Measurements from ENCODE around the gene GLI2. TPM values are rescaled to one million over a fixed set of nuclear protein-coding genes. Genes with fewer than 3 reads are reported as not detected.

The GLI2 gene
- total RNA-seq, 1 experiment from 2014 or later, result 3.4 TPM

- Histone ChIP-seq H3K9ac (ENCODE audit: low read length) (no peak overlapping the region), H3K4me1 (ENCODE audit: control insufficient read depth in 1 of 2, insufficient read depth in 2 of 2, low read length in 2 of 2) (peaks cover under 1 to 9% of the 10 kb centered on the region in 2 experiments; a peak in 3 of 4 replicates), H4K20me1 (ENCODE audit: insufficient read depth) (no peaks in the 10 kb centered on the region), H3K9me3 (ENCODE audit: control insufficient read depth in 1 of 2, insufficient read depth in 1 of 2, low read depth in 1 of 2, low read length in 2 of 2) (no peaks in the 10 kb centered on the region), H3K36me3 (ENCODE audit: control insufficient read depth in 1 of 2, insufficient read depth in 2 of 2, low read length in 2 of 2) (no peaks in the 10 kb centered on the region), H3K4me2 (ENCODE audit: low read length) (no peak overlapping the region), H3K27me3 (ENCODE audit: insufficient read depth, low read length) (no peaks in the 10 kb centered on the region), H3K79me2 (ENCODE audit: insufficient read depth, low read length) (no peaks in the 10 kb centered on the region), H3K27ac (ENCODE audit: low read depth, low read length) (no peak overlapping the region), H3K9me2 (ENCODE audit: insufficient read depth) (no peaks in the 10 kb centered on the region), H3K4me3 (replicated peaks in 1 of 2; ENCODE audit: low read depth in 1 of 2, low read length in 2 of 2) (no peak overlapping the region), H2AFZ (ENCODE audit: low read depth, low read length, poor library complexity, severe bottlenecking) (no peak overlapping the region)
- TF ChIP-seq JUND (IDR thresholded peaks at IDR 0.05) (no peak), ZNF274 (IDR thresholded peaks at IDR 0.05; ENCODE audit: low read depth, low read length) (no peak), ZBTB33 (IDR thresholded peaks at IDR 0.05; ENCODE audit: extremely low read depth, insufficient replicate concordance, low read length) (no peak)
- DNase-seq (ENCODE audit: low read depth, low spot score) (no peak), ATAC-seq (no peak)
- ChIA-PET RAD21 (ENCODE audit: low non-redundant PET in 1 of 2, low total read pairs in 2 of 2, uncharacterized antibody in 2 of 2, unreplicated experiment in 2 of 2) (interaction anchor here in 1 of 2 experiments (0.6 kb wide), 1 partner anchor 260 kb away, joined by 4 read pairs; no protein-coding TSS in a partner anchor), CTCF (interaction anchor here (0.6 to 4.8 kb wide), 3 partner anchors 147 to 386 kb away, joined by 3 to 65 read pairs (median 4); no protein-coding TSS in a partner anchor), POLR2A (interaction anchor here (0.6 to 9.6 kb wide), 2 partner anchors 201 to 382 kb away, joined by 6 to 100 read pairs; no protein-coding TSS in a partner anchor)
- intact Hi-C loops (cut with micrococcal nuclease), result loop anchor here (10.0 kb wide), 1 partner anchor 191 kb away; no protein-coding TSS in a partner anchor
- BruUV-seq (replicated peaks), result no TSS peak
Observed at GRCh38 chr2:120694034-120694433, 41.6 kb upstream of the GLI2 start.

GRCh38 chr2:120697471-120697870 lies 38.2 kb upstream of the GLI2 start:
- Histone ChIP-seq H2AFZ (ENCODE audit: low read depth, low read length, poor library complexity, severe bottlenecking) (no peak overlapping the region), H3K79me2 (ENCODE audit: insufficient read depth, low read length) (no peaks in the 10 kb centered on the region), H3K4me1 (ENCODE audit: control insufficient read depth in 1 of 2, insufficient read depth in 2 of 2, low read length in 2 of 2) (peaks cover 2 to 19% of the 10 kb centered on the region in 2 experiments; a peak in 3 of 4 replicates), H3K36me3 (ENCODE audit: control insufficient read depth in 1 of 2, insufficient read depth in 2 of 2, low read length in 2 of 2) (no peaks in the 10 kb centered on the region), H3K27me3 (ENCODE audit: insufficient read depth, low read length) (no peaks in the 10 kb centered on the region), H3K4me2 (ENCODE audit: low read length) (no peak overlapping the region), H3K4me3 (replicated peaks in 1 of 2; ENCODE audit: low read depth in 1 of 2, low read length in 2 of 2) (no peak overlapping the region), H3K9me2 (ENCODE audit: insufficient read depth) (no peaks in the 10 kb centered on the region), H3K9ac (ENCODE audit: low read length) (no peak overlapping the region), H3K27ac (ENCODE audit: low read depth, low read length) (no peak overlapping the region), H3K9me3 (ENCODE audit: control insufficient read depth in 1 of 2, insufficient read depth in 1 of 2, low read depth in 1 of 2, low read length in 2 of 2) (no peaks in the 10 kb centered on the region), H4K20me1 (ENCODE audit: insufficient read depth) (no peaks in the 10 kb centered on the region)
- no TSS peak for BruUV-seq (replicated peaks)
- ChIA-PET RAD21 (ENCODE audit: low non-redundant PET in 1 of 2, low total read pairs in 2 of 2, uncharacterized antibody in 2 of 2, unreplicated experiment in 2 of 2) (interaction anchor here (2.1 kb wide), 2 partner anchors 252 to 383 kb away, joined by 6 read pairs; no protein-coding TSS in a partner anchor), POLR2A (interaction anchor here (9.6 kb wide), 1 partner anchor 378 kb away, joined by 100 read pairs; no protein-coding TSS in a partner anchor), CTCF (interaction anchor here (2.9 to 4.8 kb wide), 2 partner anchors 373 to 378 kb away, joined by 42 to 65 read pairs; no protein-coding TSS in a partner anchor)
- intact Hi-C loops (cut with micrococcal nuclease), result loop anchor here (5.0 to 10.0 kb wide), 2 partner anchors 187 to 660 kb away; no protein-coding TSS in a partner anchor
- no peak for ATAC-seq
- DNase-seq (ENCODE audit: low read depth, low spot score), result no peak
- no peak for TF ChIP-seq JUND (IDR thresholded peaks at IDR 0.05)
- no peak for TF ChIP-seq CTCF (IDR thresholded peaks at IDR 0.05 in 2 of 3, conservative IDR thresholded peaks at IDR 0.05 in 1 of 3; ENCODE audit: borderline replicate concordance in 1 of 3, insufficient read depth in 1 of 3, low read depth in 2 of 3, low read length in 2 of 3)
- no peak for TF ChIP-seq CBX3 (IDR thresholded peaks at IDR 0.05; ENCODE audit: low read depth)
- TF ChIP-seq ZBTB33 (IDR thresholded peaks at IDR 0.05; ENCODE audit: extremely low read depth, insufficient replicate concordance, low read length), result no peak
- no peak for TF ChIP-seq SRF (IDR thresholded peaks at IDR 0.05; ENCODE audit: low read depth)
- TF ChIP-seq SP1 (IDR thresholded peaks at IDR 0.05; ENCODE audit: low read depth), result no peak
- TF ChIP-seq RAD21 (IDR thresholded peaks at IDR 0.05; ENCODE audit: low read depth), result no peak
- no peak for TF ChIP-seq FOSL1 (IDR thresholded peaks at IDR 0.05; ENCODE audit: low read depth)

Data from HCT116 (cell line).